H1 (cell line): Measurements from ENCODE around the gene TPSAB1. TPM values are rescaled to one million over a fixed set of nuclear protein-coding genes. Genes with fewer than 3 reads are reported as not detected.

Experiments used
- CTCF ChIA-PET: fragments of 300-600 bp; sonication (Branson Sonifier 250); formaldehyde crosslinking; loops from one replicate; lab custom pipeline; 2021; ENCODE audit not compliant: partially characterized antibody; lab: Charles Lee
- POLR2A ChIA-PET: fragments of 300-600 bp; sonication (Branson Sonifier 250); formaldehyde crosslinking; loops from one replicate; lab custom pipeline; 2021; ENCODE audit warnings: inconsistent platforms; ENCODE audit not compliant: partially characterized antibody; lab: Charles Lee
- DNase-seq, 2 experiments: peaks; one replicate each; pipeline versions ENCODE4 v3.0.0 to v3.0.0-alpha.2; 2010 to 2022; ENCODE audit warnings: low spot score in 2 of 2, low read depth in 1 of 2, mixed read lengths in 1 of 2
- FAIRE-seq: peaks from 2 replicates; lab custom pipeline; 2011; peaks lifted over from hg19 to GRCh38; lab: Jason Lieb, UNC
- H2AFZ ChIP-seq: 2 replicates; pipeline ENCODE4 v1.8.1; 2012; ENCODE audit warnings: low read length, inconsistent platforms
- H2AK5ac ChIP-seq: 2 replicates; pipeline ENCODE4 v1.6.1; 2013; ENCODE audit warnings: low read depth, low read length
- H2BK120ac ChIP-seq: replicated peaks from 2 replicates; pipeline ENCODE3; 2013; ENCODE audit warnings: low read depth, low read length, inconsistent platforms
- H2BK12ac ChIP-seq: 2 replicates; pipeline ENCODE4 v1.6.1; 2013; ENCODE audit warnings: low read depth, low read length
- H2BK15ac ChIP-seq: 2 replicates; pipeline ENCODE4 v1.6.1; 2013; ENCODE audit warnings: low read length
- H2BK20ac ChIP-seq: 2 replicates; pipeline ENCODE4 v1.6.1; 2013; ENCODE audit warnings: low read length
- H2BK5ac ChIP-seq: 2 replicates; pipeline ENCODE4 v1.6.1; 2013; ENCODE audit warnings: low read depth, low read length
- H3K14ac ChIP-seq: 2 replicates; pipeline ENCODE4 v1.6.1; 2013; ENCODE audit warnings: inconsistent platforms; ENCODE audit not compliant: insufficient read length
- H3K18ac ChIP-seq: 2 replicates; pipeline ENCODE4 v1.6.1; 2013; ENCODE audit warnings: low read length; ENCODE audit errors: extremely low read depth
- H3K23ac ChIP-seq: 2 replicates; pipeline ENCODE4 v1.6.1; 2013; ENCODE audit warnings: inconsistent platforms; ENCODE audit not compliant: insufficient read length
- H3K23me2 ChIP-seq: 2 replicates; pipeline ENCODE4 v1.6.1; 2013; ENCODE audit warnings: low read depth, low read length
- H3K27ac ChIP-seq: 2 replicates; pipeline ENCODE4 v1.6.1; 2011; ENCODE audit warnings: low read depth, low read length, inconsistent platforms
- H3K27me3 ChIP-seq, 4 experiments: replicated peaks in 1 of 4; 1 replicate in 1 of 4; 2 replicates in 3 of 4; pipeline versions ENCODE4 v1.6.1 to v1.8.1; 2011 to 2013; ENCODE audit warnings: low read length in 3 of 4, mild to moderate bottlenecking in 3 of 4, inconsistent platforms in 2 of 4, mixed read lengths in 2 of 4, moderate library complexity in 1 of 4; ENCODE audit not compliant: control insufficient read depth in 3 of 4, insufficient read depth in 3 of 4; ENCODE audit errors: extremely low read depth in 1 of 4
- H3K36me3 ChIP-seq, 4 experiments: 2 replicates each; pipeline versions ENCODE4 v1.6.1 to v1.8.1; 2011 to 2013; ENCODE audit warnings: mild to moderate bottlenecking in 4 of 4, low read length in 3 of 4, moderate library complexity in 2 of 4, control low read depth in 1 of 4, inconsistent platforms in 1 of 4; ENCODE audit not compliant: insufficient read depth in 4 of 4, control insufficient read depth in 2 of 4
- H3K4ac ChIP-seq: replicated peaks from 2 replicates; pipeline ENCODE3; 2013; ENCODE audit warnings: low read length, low read depth, mixed read lengths, inconsistent platforms; ENCODE audit not compliant: insufficient read length
- H3K4me1 ChIP-seq, 4 experiments: replicated peaks in 1 of 4; 1 replicate in 1 of 4; 2 replicates in 3 of 4; pipeline versions ENCODE4 v1.6.1 to v1.8.1; 2011 to 2013; ENCODE audit warnings: low read length in 3 of 4, inconsistent platforms in 2 of 4, mixed read lengths in 1 of 4; ENCODE audit not compliant: insufficient read depth in 4 of 4, control insufficient read depth in 3 of 4
- H3K4me2 ChIP-seq, 2 experiments: 2 replicates each; pipeline versions ENCODE4 v1.6.1 to v1.8.1; 2011 to 2013; ENCODE audit warnings: low read depth in 2 of 2, low read length in 2 of 2, control low read depth in 1 of 2, inconsistent platforms in 1 of 2, mild to moderate bottlenecking in 1 of 2; ENCODE audit not compliant: insufficient read depth in 1 of 2
- H3K4me3 ChIP-seq, 4 experiments: fragments of 200-600, 300-600 bp in 1 of 4; sonication (generic), shearing (Covaris generic), sonication (Bioruptor Twin) in 1 of 4; 2 replicates each; pipeline versions ENCODE4 v1.5.1 to v1.8.1; 2011 to 2016; ENCODE audit warnings: low read length in 4 of 4, low read depth in 3 of 4, control low read depth in 2 of 4, inconsistent platforms in 2 of 4, mild to moderate bottlenecking in 2 of 4, mixed read lengths in 1 of 4, moderate library complexity in 1 of 4; ENCODE audit not compliant: insufficient read depth in 2 of 4; ENCODE audit errors: extremely low read depth in 1 of 4
- H3K56ac ChIP-seq: replicated peaks from 2 replicates; pipeline ENCODE3; 2013; ENCODE audit warnings: low read depth, mild to moderate bottlenecking, mixed read lengths, low read length, inconsistent platforms; ENCODE audit not compliant: insufficient read length
- H3K79me1 ChIP-seq: 2 replicates; pipeline ENCODE4 v1.6.1; 2013; ENCODE audit warnings: low read depth, low read length, control low read depth
- H3K79me2 ChIP-seq, 2 experiments: 2 replicates each; pipeline versions ENCODE4 v1.6.1 to v1.8.1; 2012 to 2013; ENCODE audit warnings: low read length in 2 of 2, mild to moderate bottlenecking in 2 of 2, inconsistent platforms in 1 of 2; ENCODE audit not compliant: insufficient read depth in 2 of 2, control insufficient read depth in 1 of 2
- H3K9ac ChIP-seq, 4 experiments: replicated peaks in 1 of 4; 1 replicate in 1 of 4; 2 replicates in 3 of 4; pipeline versions ENCODE4 v1.6.1 to v1.8.1; 2011 to 2013; ENCODE audit warnings: low read depth in 3 of 4, low read length in 3 of 4, control low read depth in 2 of 4, mild to moderate bottlenecking in 2 of 4, moderate library complexity in 2 of 4, inconsistent platforms in 1 of 4; ENCODE audit errors: extremely low read depth in 1 of 4
- H3K9me3 ChIP-seq, 2 experiments: 2 replicates each; pipeline versions ENCODE4 v1.6.1 to v1.8.1; 2012 to 2013; ENCODE audit warnings: mild to moderate bottlenecking in 2 of 2, moderate library complexity in 2 of 2, control low read depth in 1 of 2, inconsistent platforms in 1 of 2, low read depth in 1 of 2, low read length in 1 of 2, mixed read lengths in 1 of 2; ENCODE audit not compliant: insufficient read depth in 2 of 2
- H4K20me1 ChIP-seq, 2 experiments: replicated peaks in 1 of 2; 2 replicates each; pipeline versions ENCODE3 to v1.8.1; 2011 to 2013; ENCODE audit warnings: inconsistent platforms in 2 of 2, low read length in 2 of 2, mild to moderate bottlenecking in 1 of 2; ENCODE audit not compliant: insufficient read depth in 2 of 2, control insufficient read depth in 1 of 2
- H4K5ac ChIP-seq: 2 replicates; pipeline ENCODE4 v1.6.1; 2013; ENCODE audit warnings: low read length, low read depth, mixed read lengths, inconsistent platforms; ENCODE audit not compliant: insufficient read length
- H4K8ac ChIP-seq: 2 replicates; pipeline ENCODE4 v1.8.0; 2013; ENCODE audit warnings: mild to moderate bottlenecking, moderate library complexity, low read length, inconsistent platforms; ENCODE audit not compliant: insufficient read depth; ENCODE audit errors: extremely low read depth
- H4K91ac ChIP-seq: replicated peaks from 2 replicates; pipeline ENCODE3; 2013; ENCODE audit warnings: low read length, mixed read lengths, inconsistent platforms; ENCODE audit not compliant: insufficient read length
- ASH2L ChIP-seq: fragments of 200-600, 300-600 bp; sonication (generic); IDR thresholded peaks from one replicate; pipeline ENCODE4 v1.7.1; 2017; ENCODE audit warnings: low read length
- CHD2 ChIP-seq: IDR thresholded peaks from 2 replicates; pipeline ENCODE4 v1.6.1; 2012; ENCODE audit warnings: low read length, improper control_type of control experiment
- CTBP2 ChIP-seq: IDR thresholded peaks from 2 replicates; pipeline ENCODE4 v1.7.0; 2011; ENCODE audit warnings: borderline replicate concordance, mild to moderate bottlenecking, moderate library complexity, mixed read lengths, low read length; ENCODE audit not compliant: insufficient read depth, insufficient read length
- EZH2 ChIP-seq: fragments of 200-600 bp; sonication (generic); IDR thresholded peaks from 2 replicates; pipeline ENCODE4 v1.7.1; 2012; ENCODE audit warnings: low read depth, mild to moderate bottlenecking, moderate library complexity, low read length, inconsistent platforms; ENCODE audit not compliant: severe bottlenecking
- JUND ChIP-seq: IDR thresholded peaks from 2 replicates; pipeline ENCODE4 v1.6.1; 2011; ENCODE audit warnings: mild to moderate bottlenecking, improper control_type of control experiment, low read length
- MAX ChIP-seq: IDR thresholded peaks from 2 replicates; pipeline ENCODE4 v1.6.1; 2012; ENCODE audit warnings: inconsistent platforms
- POLR2AphosphoS5 ChIP-seq: IDR thresholded peaks from 2 replicates; pipeline ENCODE4 v1.6.1; 2011; ENCODE audit warnings: low read depth, low read length
- SRF ChIP-seq: IDR thresholded peaks from 2 replicates; pipeline ENCODE4 v1.6.1; 2011; ENCODE audit warnings: mild to moderate bottlenecking, low read depth, low read length, moderate library complexity
- SUZ12 ChIP-seq: fragments of 200-600 bp; sonication (generic); IDR thresholded peaks from 2 replicates; pipeline ENCODE4 v1.6.1; 2012; ENCODE audit warnings: mild to moderate bottlenecking, inconsistent platforms, low read length, moderate library complexity, mixed read lengths
- TAF1 ChIP-seq: IDR thresholded peaks from 2 replicates; pipeline ENCODE4 v1.6.1; 2011; ENCODE audit warnings: mild to moderate bottlenecking, low read depth, low read length
- WGBS, 2 experiments: shearing (Covaris generic) in 1 of 2; methylation state at CpG; one replicate each; pipeline versions ENCODE4 v1.1.6 to v1.1.7; 2013 to 2015; ENCODE audit warnings: low lambda C conversion rate in 2 of 2, mixed read lengths in 2 of 2, inconsistent platforms in 1 of 2, low coverage in 1 of 2, missing lambda C conversion rate in 1 of 2; ENCODE audit not compliant: insufficient replicate concordance in 2 of 2, insufficient coverage in 1 of 2, insufficient read length in 1 of 2; ENCODE audit errors: extremely low coverage in 1 of 2, missing lambda C conversion rate in 1 of 2; 5-methylcytosine and 5-hydroxymethylcytosine counted together
- polyA plus RNA-seq, 7 experiments: library from polyadenylated mRNA; depleted of rRNA in 3 of 7; stranded (reverse) in 5 of 7; unstranded in 2 of 7; fragments of >200 nt in 5 of 7; fragments of 200-250 nt in 2 of 7; gene quantifications; 1 replicate in 5 of 7; 2 replicates in 1 of 7; 4 replicates in 1 of 7; pipeline versions ENCODE4 v1.2.1 to v1.2.3, GENCODE V29; 2011 to 2013; ENCODE audit warnings: missing spikeins in 2 of 7, mixed read lengths in 2 of 7
- total RNA-seq: library from RNA; stranded (reverse); fragmentation: NEBNext Ultra II Directional; extraction: Animal tissue kit (Norgen Biotek cat#: 25700); gene quantifications from 2 replicates; pipeline ENCODE4 v1.2.1, GENCODE V29; 2021

The TPSAB1 gene
- total and polyA plus RNA-seq, 2 of the 8 experiments (the other 6 are each of a cell fraction or from before 2014, with no cell fraction given) = 0.09 TPM; not detected in 1

- Histone ChIP-seq H4K5ac (peak overlapping the region; percentile 23), H3K14ac (no peak overlapping the region), H3K27ac (no peak overlapping the region), H2BK5ac (no peak overlapping the region), H3K56ac (no peak overlapping the region), H2AFZ (no peak overlapping the region), H2BK120ac (no peak overlapping the region), H3K23ac (no peak overlapping the region), H3K4me2 (no peak overlapping the region), H3K36me3 (no peaks in the 10 kb centered on the region), H3K79me1 (no peaks in the 10 kb centered on the region), H3K23me2 (no peaks in the 10 kb centered on the region), H2AK5ac (no peak overlapping the region; the same call in 1 of the 2 replicates), H2BK15ac (peak overlapping the region; percentile 8; the same call in 1 of the 2 replicates), H3K4ac (no peak overlapping the region), H3K27me3 (0 out of 7 replicates have a peak, but pooled peaks cover 0 to 2% (median 0%) of the 10 kb centered on the region in 4 experiments), H3K4me1 (peaks cover 0 to 19% (median 13%) of the 10 kb centered on the region in 4 experiments; a peak in 6 of 7 replicates), H4K20me1 (no peaks in the 10 kb centered on the region), H2BK12ac (peak overlapping the region; percentile 60; the same call in 1 of the 2 replicates), H3K9me3 (no peaks in the 10 kb centered on the region), H3K18ac (no peak overlapping the region; the same call in 1 of the 2 replicates), H3K79me2 (no peaks in the 10 kb centered on the region), H4K8ac (peak overlapping the region; percentile 68; the same call in 1 of the 2 replicates), H2BK20ac (no peak overlapping the region), H3K9ac (no peak overlapping the region), H4K91ac (no peak overlapping the region), H3K4me3 (no peak overlapping the region)
- TF ChIP-seq MAX = no peak
- TF ChIP-seq CHD2 = no peak
- no peak for TF ChIP-seq TAF1
- TF ChIP-seq CTBP2 = no peak
- TF ChIP-seq SRF = no peak
- TF ChIP-seq ASH2L = no peak
- no peak for TF ChIP-seq POLR2AphosphoS5
- no peak for TF ChIP-seq JUND
- TF ChIP-seq SUZ12 = no peak
- no peak for TF ChIP-seq EZH2
- FAIRE-seq (no peak), DNase-seq (no peak)
- WGBS, 2 experiments = 81% methylated on average over 27 of the region's 30 CpGs; no CpG with 5 or more reads in 1 of the 2 experiments
- ChIA-PET CTCF (interaction anchor here (0.8 to 2.0 kb wide), 8 partner anchors 9 to 176 kb away, joined by 3 to 4 read pairs (median 3); no protein-coding TSS in a partner anchor), POLR2A (interaction anchor here (0.8 to 1.2 kb wide), 3 partner anchors 9 to 478 kb away, joined by 3 to 5 read pairs (median 3); no protein-coding TSS in a partner anchor)
These were observed 38.8 kb downstream of the TPSAB1 start for GRCh38 chr16:1279081-1279944.
